Measurements from ENCODE around the gene DBNDD1.

GRCh38 chr16:89987169-89987568 is 32.1 kb downstream of the DBNDD1 start:
- TF ChIP-seq EZH2 (IDR thresholded peaks at IDR 0.05; ENCODE audit: borderline replicate concordance, low read depth, low read length, poor library complexity, severe bottlenecking): no peak
- TF ChIP-seq CTCF (conservative IDR thresholded peaks at IDR 0.05; ENCODE audit: low read depth, low read length): no peak
